Mucosa of gallbladder (tissue), 1 donor: ENCODE measurements around the gene APOA4. TPM values are rescaled to one million over a fixed set of nuclear protein-coding genes. Genes with fewer than 3 reads are reported as not detected.

Source experiments
- DNase-seq: peaks from one replicate; pipeline ENCODE4 v3.0.0-alpha.2; 2020; ENCODE audit warnings: low spot score
- total RNA-seq: library from RNA; stranded (reverse); gene quantifications from one replicate; pipeline ENCODE4 v1.2.1, GENCODE V29; 2021
- donor health status: DM: no; HTN: no; CAD: no.

Gene APOA4
- total RNA-seq, 1 donor from 2014 or later = not detected

GRCh38 chr11:116776522-116776984 is 46.6 kb downstream of the APOA4 start:
- DNase-seq = no peak

DNA sequence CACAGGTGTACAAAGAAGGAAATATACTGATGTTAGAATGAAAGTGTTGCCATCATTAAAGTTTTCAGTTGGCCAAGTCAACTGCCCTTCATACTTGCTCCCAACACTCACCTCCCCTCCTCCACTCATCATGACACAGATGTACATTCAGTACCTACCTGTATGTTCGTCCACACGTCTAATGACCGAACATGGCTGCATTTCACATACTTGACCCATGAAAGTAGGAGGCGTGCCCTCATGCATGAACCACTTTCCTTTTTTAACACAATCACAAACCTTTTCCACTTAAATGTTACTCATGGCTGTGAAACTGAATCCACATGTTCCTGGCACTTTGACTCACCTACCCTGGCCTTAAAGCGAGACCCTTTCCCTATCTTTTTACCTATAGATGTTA is 47.1 kb downstream of the APOA4 start:
- no peak for DNase-seq

- no peak for DNase-seq
These were observed 48.4 kb downstream of the APOA4 start for GRCh38 chr11:116774661-116775060.

DNA sequence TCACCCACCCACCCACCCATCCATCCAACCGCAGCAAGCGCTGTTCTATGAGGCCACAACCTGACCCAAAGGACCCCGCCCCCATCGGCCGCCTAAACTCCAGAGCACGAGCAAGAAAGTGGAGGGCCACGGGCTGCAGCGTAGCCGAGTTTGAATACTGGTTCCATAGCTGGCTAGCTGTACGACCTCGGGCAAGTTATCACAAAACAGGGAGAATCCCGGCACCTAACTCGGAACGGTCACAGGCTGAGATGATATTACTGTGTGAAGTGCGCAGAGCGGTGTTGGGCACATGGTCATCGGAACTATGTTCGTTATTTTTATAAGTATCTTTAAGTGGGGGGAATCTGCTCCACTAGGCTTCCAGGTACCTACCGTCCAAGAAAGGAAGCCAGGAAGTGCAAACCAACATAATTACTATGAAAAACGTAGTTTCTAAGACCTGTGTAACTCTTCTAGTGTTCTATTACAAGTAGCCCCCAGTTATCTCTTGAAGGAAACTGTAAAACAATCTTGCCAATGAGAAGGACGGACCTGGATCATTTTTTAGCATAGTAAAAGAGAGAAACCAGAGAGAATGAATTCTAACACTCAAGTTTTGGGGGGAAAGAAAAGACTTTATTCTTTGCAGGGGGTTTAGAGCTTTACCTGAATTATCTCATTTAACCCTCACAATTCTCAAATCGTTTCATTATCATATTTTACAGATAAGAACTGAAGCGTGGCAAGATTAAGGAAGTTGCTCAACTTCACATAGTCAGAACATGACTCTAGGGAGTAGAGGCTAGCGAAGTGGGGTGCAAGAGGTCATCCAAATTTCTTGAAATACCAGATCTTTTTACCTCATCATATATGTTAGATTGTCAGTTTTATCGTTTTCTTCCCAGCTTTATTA is 49.7 kb downstream of the APOA4 start:
- DNase-seq = no peak

DNA sequence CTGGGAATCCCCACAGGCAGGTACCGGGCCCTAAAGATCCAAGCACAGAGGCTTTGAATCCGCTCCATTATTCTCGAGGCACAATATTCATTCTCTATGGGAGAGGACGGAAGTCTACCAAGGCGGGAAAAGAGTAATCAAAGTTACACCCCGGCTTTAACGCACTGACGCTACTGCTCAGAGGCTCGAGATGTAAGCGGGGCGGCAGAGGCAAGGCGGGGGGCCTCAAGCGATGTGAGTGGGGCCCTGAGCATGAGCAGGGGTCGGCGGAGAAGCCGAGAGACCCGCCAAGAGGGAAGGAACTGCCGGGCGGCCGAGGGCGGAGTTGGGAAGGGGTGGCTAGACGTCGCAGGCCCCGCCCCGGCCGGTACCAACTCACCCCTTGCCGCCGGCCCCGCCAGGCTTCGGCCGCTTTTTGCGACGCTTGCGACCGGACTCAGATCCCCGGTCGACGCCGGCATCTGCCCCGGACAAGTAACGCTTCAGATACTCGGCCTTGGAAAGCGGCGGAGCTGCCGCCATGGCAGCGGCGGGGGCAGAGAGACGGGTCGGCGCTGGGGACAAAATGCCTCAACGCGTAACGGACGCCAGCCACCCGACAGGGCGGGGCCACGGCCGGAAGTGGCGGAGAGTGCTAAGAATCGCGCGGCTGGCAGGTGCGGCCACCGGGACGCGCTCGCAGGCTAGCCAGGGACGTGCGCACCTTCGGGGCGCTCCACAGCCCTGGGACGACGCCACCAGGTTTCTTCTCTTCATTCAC is 50.5 kb downstream of the APOA4 start, which contains the start of gene BUD13:
Gene BUD13 (minus strand): TSS at position 545 of the 760 bp plus-strand sequence. CDS start 23 bp downstream, at position 522.
- DNase-seq = peak; percentile 92

DNA sequence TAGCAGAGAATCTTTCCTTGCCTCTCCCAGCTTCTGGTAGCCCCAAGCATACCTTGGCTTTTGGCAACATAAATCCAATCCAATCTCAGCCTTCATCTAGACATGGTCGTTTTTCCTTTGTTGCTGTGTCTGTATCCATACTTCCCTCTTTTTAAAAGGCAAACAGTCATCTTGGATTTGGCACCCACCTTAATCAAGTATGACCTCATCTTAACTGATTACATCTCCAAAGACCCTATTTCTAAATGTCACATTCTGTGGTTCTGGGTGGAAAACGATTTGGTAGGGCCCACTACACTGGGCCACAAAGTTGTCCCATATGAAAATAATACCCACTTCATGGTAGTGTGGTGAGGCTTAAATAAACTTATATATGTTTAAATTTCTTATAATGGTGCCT is 51.2 kb downstream of the APOA4 start:
- DNase-seq = no peak

Other genes starting within 250 kb of the APOA4 start
- gene BUD13, start 50.3 kb downstream of the APOA4 start, total RNA-seq = 14.0 TPM
- 48.1 TPM for gene ZPR1, start 35.3 kb downstream of the APOA4 start, total RNA-seq
- 0.29 TPM for gene APOA5, start 31.4 kb downstream of the APOA4 start, total RNA-seq
- 8.4 TPM for gene APOC3, start 6.6 kb upstream of the APOA4 start, total RNA-seq
- gene APOA1, start 14.3 kb upstream of the APOA4 start, total RNA-seq = 23.3 TPM